Nephron progenitor cell (in vitro differentiated cells): ENCODE results near the gene SLCO3A1.

Source experiments
- DNase-seq: peaks from one replicate; pipeline ENCODE4 v3.0.0; 2021
- H3K27ac Mint-ChIP-seq: 2 replicates; pipeline ENCODE4 v1.8.0; 2021; ENCODE audit warnings: mild to moderate bottlenecking, moderate library complexity, mixed read lengths
- H3K27me3 Mint-ChIP-seq: 2 replicates; pipeline ENCODE4 v1.8.0; 2021; ENCODE audit warnings: mild to moderate bottlenecking, low read depth, mixed read lengths; ENCODE audit not compliant: poor library complexity
- H3K36me3 Mint-ChIP-seq: 2 replicates; pipeline ENCODE4 v1.8.0; 2021; ENCODE audit warnings: low read depth, mixed read lengths
- H3K4me1 Mint-ChIP-seq: 2 replicates; pipeline ENCODE4 v1.8.0; 2021; ENCODE audit warnings: mixed read lengths
- H3K4me3 Mint-ChIP-seq: 2 replicates; pipeline ENCODE4 v1.8.0; 2021; ENCODE audit warnings: mild to moderate bottlenecking, moderate library complexity, mixed read lengths
- H3K9me3 Mint-ChIP-seq: 2 replicates; pipeline ENCODE4 v1.8.0; 2021; ENCODE audit warnings: mild to moderate bottlenecking, moderate library complexity, mixed read lengths
- TF ChIP-seq, protein P1 (sequence below): fragments of 200-600 bp; sonication (generic); IDR thresholded peaks from 2 replicates; pipeline ENCODE4 v1.5.0; 2021; ENCODE audit warnings: antibody characterized with exemption

SLCO3A1 gene

DNA sequence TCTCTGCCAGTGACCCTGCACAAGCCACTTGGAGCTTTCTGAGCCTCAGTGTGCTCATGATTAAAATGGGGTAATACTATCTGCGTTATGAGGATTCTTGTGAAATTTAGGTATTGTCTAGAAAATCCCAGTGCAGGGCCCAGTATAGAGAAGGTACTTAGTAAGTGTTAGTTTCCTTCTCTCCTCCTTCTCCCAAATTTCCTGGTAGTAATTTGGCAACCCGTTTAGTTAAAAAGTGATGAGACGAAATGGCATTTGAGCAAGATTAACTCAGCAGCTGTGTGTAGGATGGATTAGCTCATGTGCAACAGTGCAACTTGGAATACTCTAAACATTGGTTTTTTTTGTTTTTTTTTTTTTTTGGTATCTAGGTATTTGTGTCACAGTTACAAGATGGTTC is 84.6 kb downstream of the SLCO3A1 start:
- peaks cover 14% of the 10 kb centered on the region for H3K9me3 Mint-ChIP-seq
- peaks cover 65% of the 10 kb centered on the region for H3K27me3 Mint-ChIP-seq
- no peak overlapping the region for H3K27ac Mint-ChIP-seq
- peaks cover 47% of the 10 kb centered on the region for H3K4me1 Mint-ChIP-seq
- H3K36me3 Mint-ChIP-seq: peaks cover 4% of the 10 kb centered on the region
- H3K4me3 Mint-ChIP-seq: no peak overlapping the region
- TF ChIP-seq, protein P1, sequence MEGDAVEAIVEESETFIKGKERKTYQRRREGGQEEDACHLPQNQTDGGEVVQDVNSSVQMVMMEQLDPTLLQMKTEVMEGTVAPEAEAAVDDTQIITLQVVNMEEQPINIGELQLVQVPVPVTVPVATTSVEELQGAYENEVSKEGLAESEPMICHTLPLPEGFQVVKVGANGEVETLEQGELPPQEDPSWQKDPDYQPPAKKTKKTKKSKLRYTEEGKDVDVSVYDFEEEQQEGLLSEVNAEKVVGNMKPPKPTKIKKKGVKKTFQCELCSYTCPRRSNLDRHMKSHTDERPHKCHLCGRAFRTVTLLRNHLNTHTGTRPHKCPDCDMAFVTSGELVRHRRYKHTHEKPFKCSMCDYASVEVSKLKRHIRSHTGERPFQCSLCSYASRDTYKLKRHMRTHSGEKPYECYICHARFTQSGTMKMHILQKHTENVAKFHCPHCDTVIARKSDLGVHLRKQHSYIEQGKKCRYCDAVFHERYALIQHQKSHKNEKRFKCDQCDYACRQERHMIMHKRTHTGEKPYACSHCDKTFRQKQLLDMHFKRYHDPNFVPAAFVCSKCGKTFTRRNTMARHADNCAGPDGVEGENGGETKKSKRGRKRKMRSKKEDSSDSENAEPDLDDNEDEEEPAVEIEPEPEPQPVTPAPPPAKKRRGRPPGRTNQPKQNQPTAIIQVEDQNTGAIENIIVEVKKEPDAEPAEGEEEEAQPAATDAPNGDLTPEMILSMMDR: no peak
- DNase-seq: no peak

DNA sequence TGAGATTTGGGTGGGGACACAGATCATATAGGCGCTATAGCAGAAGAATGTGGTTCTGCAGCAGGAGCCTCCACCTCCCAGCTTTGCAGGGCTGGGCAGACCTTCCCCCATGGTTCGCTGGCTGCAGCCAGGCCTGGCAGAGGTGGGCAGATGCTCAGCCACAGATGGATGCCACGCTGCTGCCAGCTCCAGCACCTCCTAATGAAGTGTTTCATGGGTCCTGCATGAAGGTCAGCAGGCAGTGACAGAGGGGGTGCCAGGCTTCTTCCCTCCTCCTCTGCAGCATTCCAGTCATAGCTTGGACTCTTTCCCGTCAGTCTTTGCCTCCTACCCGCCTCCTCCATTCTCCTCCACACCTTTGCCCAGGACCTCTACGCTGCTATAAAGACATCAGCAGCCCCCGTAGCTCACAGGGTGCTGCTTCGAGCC is 85.9 kb downstream of the SLCO3A1 start:
- TF ChIP-seq, protein P1: no peak
- H3K4me3 Mint-ChIP-seq: no peak overlapping the region
- H3K9me3 Mint-ChIP-seq: peaks cover 5% of the 10 kb centered on the region
- peaks cover 62% of the 10 kb centered on the region for H3K27me3 Mint-ChIP-seq
- no peak for DNase-seq
- H3K36me3 Mint-ChIP-seq: no peaks in the 10 kb centered on the region
- peaks cover 60% of the 10 kb centered on the region for H3K4me1 Mint-ChIP-seq
- H3K27ac Mint-ChIP-seq: no peak overlapping the region

- Mint-ChIP-seq H3K4me1 (peaks cover 73% of the 10 kb centered on the region), H3K27ac (peak overlapping the region; percentile 62), H3K36me3 (no peaks in the 10 kb centered on the region), H3K27me3 (peaks cover 59% of the 10 kb centered on the region), H3K9me3 (no peaks in the 10 kb centered on the region), H3K4me3 (peak overlapping the region; percentile 59)
- TF ChIP-seq, protein P1: no peak
- peak; percentile 73 for DNase-seq
Observed at GRCh38 chr15:91940496-91941381, 87.2 kb downstream of the SLCO3A1 start.

DNA sequence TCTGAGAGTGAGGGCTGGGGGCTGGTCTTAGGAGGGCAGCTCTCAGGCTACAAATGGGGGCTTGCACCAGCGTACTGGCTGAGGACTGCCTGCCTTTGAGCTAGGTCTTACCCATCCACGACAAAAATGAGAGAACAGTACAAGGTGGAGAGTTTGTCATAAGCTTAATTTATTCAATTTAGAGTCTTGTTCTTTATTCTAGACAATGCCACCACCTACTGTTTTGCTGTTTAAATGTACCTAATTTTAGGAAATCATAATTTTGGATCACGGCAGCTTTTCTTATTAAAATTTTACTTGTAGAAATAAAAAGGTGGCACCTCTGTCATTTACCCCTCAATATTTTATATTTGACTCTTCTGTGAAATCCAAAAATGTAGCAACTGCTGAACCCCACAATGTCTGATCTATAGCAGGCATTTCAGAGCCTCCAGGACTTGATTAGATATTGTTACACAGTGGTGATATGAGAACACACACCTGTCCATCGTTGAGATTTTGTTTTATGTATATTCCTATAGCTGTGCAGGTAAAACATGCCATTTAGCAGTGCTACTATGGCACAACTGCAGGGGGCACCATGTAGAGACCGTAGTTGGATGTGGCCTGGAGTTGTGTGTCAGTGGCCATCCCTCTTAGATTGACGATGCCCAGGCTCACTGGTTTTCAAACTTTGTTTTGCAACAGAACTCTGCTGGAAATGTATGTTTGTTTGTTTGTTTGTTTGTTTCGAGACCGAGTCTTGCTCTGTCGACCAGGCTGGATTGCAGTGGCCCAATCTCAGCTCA is 88.6 kb downstream of the SLCO3A1 start:
- no peaks in the 10 kb centered on the region for H3K9me3 Mint-ChIP-seq
- H3K4me1 Mint-ChIP-seq: peaks cover 87% of the 10 kb centered on the region
- DNase-seq: no peak
- H3K36me3 Mint-ChIP-seq: no peaks in the 10 kb centered on the region
- peak overlapping the region; percentile 44 for H3K4me3 Mint-ChIP-seq
- no peak overlapping the region for H3K27ac Mint-ChIP-seq
- peaks cover 49% of the 10 kb centered on the region for H3K27me3 Mint-ChIP-seq
- TF ChIP-seq, protein P1: peak; percentile 23

GRCh38 chr15:91942720-91943394 is 89.3 kb downstream of the SLCO3A1 start:
- peaks cover 95% of the 10 kb centered on the region for H3K4me1 Mint-ChIP-seq

More at GRCh38 chr15:91942720-91943394, 89.3 kb downstream of the SLCO3A1 start:
- TF ChIP-seq, protein P1: no peak
- Mint-ChIP-seq H3K27ac (peak overlapping the region; percentile 68), H3K4me3 (peak overlapping the region; percentile 9), H3K9me3 (no peaks in the 10 kb centered on the region), H3K27me3 (peaks cover 49% of the 10 kb centered on the region), H3K36me3 (no peaks in the 10 kb centered on the region)
- peak; percentile 49 for DNase-seq
